Measurements from ENCODE around the gene PTP4A1. TPM values are rescaled to one million over a fixed set of nuclear protein-coding genes. Genes with fewer than 3 reads are reported as not detected.
A peak's percentile ranks its signal among the peaks of the same experiment; 100 is the strongest.

PTP4A1 gene
- total RNA-seq, 2 donors from 2014 or later = 37.2 to 42.6 TPM

DNA sequence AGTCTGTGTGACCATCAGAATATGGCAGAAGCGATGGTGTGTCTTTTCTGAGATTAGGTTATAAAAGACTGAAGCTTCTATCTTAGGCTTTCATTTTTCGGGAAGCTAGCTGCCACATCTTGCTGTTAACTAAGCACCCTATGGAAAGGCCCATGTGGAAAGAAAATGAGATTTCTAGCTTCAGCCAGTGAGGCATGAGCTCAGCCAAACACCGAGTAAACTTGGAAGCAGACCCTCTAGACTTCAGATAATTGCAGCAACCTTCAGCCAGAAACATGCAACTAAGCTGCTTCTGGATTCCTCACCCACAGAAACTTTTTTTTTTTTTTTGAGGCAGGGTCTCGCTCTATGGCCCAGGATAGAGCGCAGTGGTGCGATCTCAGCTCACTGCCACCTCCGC is 20.6 kb downstream of the PTP4A1 start:
- no peaks in the 10 kb centered on the region for H3K4me1 ChIP-seq (ENCODE audit: control insufficient read depth, insufficient read depth, low read length)
- H3K4me3 ChIP-seq (ENCODE audit: low read length) = no peak overlapping the region
- no peak overlapping the region for H3K9ac ChIP-seq (ENCODE audit: extremely low read depth, low read length, poor library complexity, severe bottlenecking)
- H3K27me3 ChIP-seq (ENCODE audit: control insufficient read depth, insufficient read depth, low read length, poor library complexity, severe bottlenecking) = no peaks in the 10 kb centered on the region
- 93 to 98% methylated on average over 4 to 7 of the region's 7 CpGs for WGBS, 2 experiments (ENCODE audit: insufficient coverage in 1 of 2, insufficient read length in 1 of 2)
- H3K27me3 Mint-ChIP-seq (ENCODE audit: insufficient read depth) = peaks cover under 1% of the 10 kb centered on the region
- H3K4me3 Mint-ChIP-seq = no peak overlapping the region
- H3K9me3 ChIP-seq (ENCODE audit: control insufficient read depth, low read length) = no peaks in the 10 kb centered on the region
- no peak overlapping the region for H3K27ac ChIP-seq (ENCODE audit: low read depth, low read length)
- no peak overlapping the region for H3K27ac Mint-ChIP-seq
- H3K36me3 Mint-ChIP-seq (ENCODE audit: low read depth) = no peaks in the 10 kb centered on the region
- no peak for DNase-seq
- H3K9me3 Mint-ChIP-seq = no peaks in the 10 kb centered on the region
- no peaks in the 10 kb centered on the region for H3K36me3 ChIP-seq (ENCODE audit: control insufficient read depth, insufficient read depth, low read length)
- H3K4me1 Mint-ChIP-seq = peaks cover 3% of the 10 kb centered on the region
- TF ChIP-seq, protein P1, sequence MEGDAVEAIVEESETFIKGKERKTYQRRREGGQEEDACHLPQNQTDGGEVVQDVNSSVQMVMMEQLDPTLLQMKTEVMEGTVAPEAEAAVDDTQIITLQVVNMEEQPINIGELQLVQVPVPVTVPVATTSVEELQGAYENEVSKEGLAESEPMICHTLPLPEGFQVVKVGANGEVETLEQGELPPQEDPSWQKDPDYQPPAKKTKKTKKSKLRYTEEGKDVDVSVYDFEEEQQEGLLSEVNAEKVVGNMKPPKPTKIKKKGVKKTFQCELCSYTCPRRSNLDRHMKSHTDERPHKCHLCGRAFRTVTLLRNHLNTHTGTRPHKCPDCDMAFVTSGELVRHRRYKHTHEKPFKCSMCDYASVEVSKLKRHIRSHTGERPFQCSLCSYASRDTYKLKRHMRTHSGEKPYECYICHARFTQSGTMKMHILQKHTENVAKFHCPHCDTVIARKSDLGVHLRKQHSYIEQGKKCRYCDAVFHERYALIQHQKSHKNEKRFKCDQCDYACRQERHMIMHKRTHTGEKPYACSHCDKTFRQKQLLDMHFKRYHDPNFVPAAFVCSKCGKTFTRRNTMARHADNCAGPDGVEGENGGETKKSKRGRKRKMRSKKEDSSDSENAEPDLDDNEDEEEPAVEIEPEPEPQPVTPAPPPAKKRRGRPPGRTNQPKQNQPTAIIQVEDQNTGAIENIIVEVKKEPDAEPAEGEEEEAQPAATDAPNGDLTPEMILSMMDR (conservative IDR thresholded peaks at IDR 0.05) = no peak

DNA sequence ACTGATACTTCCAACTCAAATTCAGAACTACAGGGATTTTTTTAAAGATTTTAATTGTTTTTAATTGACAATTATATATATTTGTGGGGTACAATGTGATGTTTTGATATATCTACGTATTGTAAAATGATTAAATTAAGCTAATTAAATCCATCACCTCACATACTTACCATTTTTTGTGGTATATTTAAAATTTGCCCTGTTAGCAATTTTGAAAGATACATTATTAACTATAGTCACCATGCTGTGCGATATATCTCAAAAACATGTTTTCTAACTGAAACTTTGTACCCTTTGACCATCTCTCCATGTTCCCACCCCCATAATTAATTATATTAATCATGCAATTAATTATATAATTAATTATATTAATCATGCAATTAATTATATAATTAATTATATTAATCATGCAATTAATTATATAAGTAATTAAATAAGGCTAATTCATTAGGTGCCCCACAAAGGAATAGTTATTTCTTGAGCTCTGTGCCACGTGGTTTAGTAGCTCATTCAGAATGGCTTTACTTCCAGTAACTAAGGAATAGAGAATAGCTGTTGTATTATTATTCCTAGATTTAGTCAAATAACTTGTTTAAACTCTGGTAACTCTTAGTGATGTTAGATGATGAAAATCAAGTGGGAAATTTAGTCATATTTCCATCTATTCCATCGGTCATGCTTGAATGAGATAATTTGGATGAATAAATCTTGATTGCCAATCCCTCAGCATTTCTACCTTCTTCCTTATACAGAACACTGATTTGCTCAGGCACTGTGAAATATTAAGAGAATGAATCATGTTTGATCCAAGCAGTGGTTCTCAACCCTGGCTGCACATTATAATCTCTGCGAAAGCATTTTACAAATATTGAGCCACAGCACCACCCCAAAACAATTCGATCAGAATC is 25.1 kb downstream of the PTP4A1 start:
- TF ChIP-seq, protein P1 (conservative IDR thresholded peaks at IDR 0.05) = no peak
- H3K27me3 ChIP-seq (ENCODE audit: control insufficient read depth, insufficient read depth, low read length, poor library complexity, severe bottlenecking) = no peaks in the 10 kb centered on the region
- DNase-seq = no peak
- Mint-ChIP-seq H3K4me1 (peaks cover 7% of the 10 kb centered on the region), H3K27ac (no peak overlapping the region), H3K27me3 (ENCODE audit: insufficient read depth) (peaks cover 5% of the 10 kb centered on the region), H3K9me3 (no peaks in the 10 kb centered on the region), H3K4me3 (peak overlapping the region; percentile 68), H3K36me3 (ENCODE audit: low read depth) (no peaks in the 10 kb centered on the region)
- H3K9ac ChIP-seq (ENCODE audit: extremely low read depth, low read length, poor library complexity, severe bottlenecking) = no peak overlapping the region
- H3K36me3 ChIP-seq (ENCODE audit: control insufficient read depth, insufficient read depth, low read length) = no peaks in the 10 kb centered on the region
- H3K27ac ChIP-seq (ENCODE audit: low read depth, low read length) = no peak overlapping the region
- peak overlapping the region; percentile 79 for H3K4me3 ChIP-seq (ENCODE audit: low read length)
- 56 to 60% methylated on average over 1 to 4 of the region's 6 CpGs for WGBS, 2 experiments (ENCODE audit: insufficient coverage in 1 of 2, insufficient read length in 1 of 2)
- no peaks in the 10 kb centered on the region for H3K4me1 ChIP-seq (ENCODE audit: control insufficient read depth, insufficient read depth, low read length)
- H3K9me3 ChIP-seq (ENCODE audit: control insufficient read depth, low read length) = no peaks in the 10 kb centered on the region

DNA sequence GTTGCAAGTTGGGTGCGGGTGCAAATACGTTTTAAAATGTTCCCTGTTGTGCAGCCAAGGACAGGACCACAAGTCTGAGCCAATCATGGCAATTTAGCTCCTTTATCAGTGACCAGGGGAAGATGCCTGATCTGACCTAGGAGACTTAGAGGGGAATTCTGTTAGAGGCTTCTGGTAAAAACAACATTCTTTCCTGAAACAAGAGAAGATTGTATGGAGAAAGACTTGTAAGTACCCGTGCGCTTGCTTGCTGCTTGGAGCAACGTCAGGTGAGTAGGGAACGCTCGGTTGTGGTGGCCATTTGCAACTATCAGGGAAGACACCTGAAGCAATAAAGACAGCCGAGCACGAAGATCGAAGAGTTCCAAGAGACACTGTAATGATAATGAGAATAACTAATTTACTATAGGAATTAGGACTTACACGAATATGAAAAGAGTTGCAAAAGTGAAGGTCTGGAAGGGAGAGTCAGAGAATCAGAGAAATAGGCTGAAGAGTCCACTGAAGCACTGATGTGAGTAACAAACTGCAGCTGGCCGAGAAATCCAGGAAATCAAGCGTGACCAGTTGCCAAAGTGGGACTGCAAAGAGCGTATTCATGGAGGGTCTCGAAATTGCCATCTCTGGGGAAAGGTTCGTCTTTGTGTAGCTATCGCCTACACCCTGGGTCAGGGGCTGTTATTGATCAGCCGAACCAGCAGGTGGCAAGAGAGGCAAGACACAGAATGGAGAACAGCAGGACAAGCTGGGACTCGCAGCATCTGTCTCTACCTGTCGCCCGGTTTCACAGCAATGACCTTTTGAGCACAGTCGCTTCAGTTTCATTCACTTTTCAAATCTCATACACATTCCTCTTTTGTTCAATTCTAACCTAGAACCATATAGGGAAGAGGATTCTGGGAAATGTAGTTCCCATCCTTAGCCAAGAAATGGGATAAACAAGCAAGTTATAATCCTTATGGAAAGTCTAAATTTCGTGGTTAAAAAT is 26.1 kb downstream of the PTP4A1 start:
- Mint-ChIP-seq H3K4me3 (peak overlapping the region; percentile 68), H3K36me3 (ENCODE audit: low read depth) (no peaks in the 10 kb centered on the region), H3K27ac (peak overlapping the region; percentile 57), H3K4me1 (peaks cover 7% of the 10 kb centered on the region), H3K27me3 (ENCODE audit: insufficient read depth) (peaks cover 5% of the 10 kb centered on the region), H3K9me3 (no peaks in the 10 kb centered on the region)
- Histone ChIP-seq H3K4me3 (ENCODE audit: low read length) (peak overlapping the region; percentile 79), H3K9me3 (ENCODE audit: control insufficient read depth, low read length) (no peaks in the 10 kb centered on the region), H3K4me1 (ENCODE audit: control insufficient read depth, insufficient read depth, low read length) (no peaks in the 10 kb centered on the region), H3K27me3 (ENCODE audit: control insufficient read depth, insufficient read depth, low read length, poor library complexity, severe bottlenecking) (no peaks in the 10 kb centered on the region), H3K9ac (ENCODE audit: extremely low read depth, low read length, poor library complexity, severe bottlenecking) (peak overlapping the region; percentile 11), H3K27ac (ENCODE audit: low read depth, low read length) (no peak overlapping the region), H3K36me3 (ENCODE audit: control insufficient read depth, insufficient read depth, low read length) (no peaks in the 10 kb centered on the region)
- peak; percentile 90 for DNase-seq
- WGBS, 2 experiments (ENCODE audit: insufficient coverage in 1 of 2, insufficient read length in 1 of 2) = 12 to 17% methylated on average over 16 to 23 of the region's 23 CpGs
- TF ChIP-seq, protein P1 (conservative IDR thresholded peaks at IDR 0.05) = peak; percentile 92

All from endodermal cell (in vitro differentiated cells).